Vagina (tissue), 2 donors: ENCODE results near the gene GJA3.

Experiments used
- CTCF ChIP-seq, 3 experiments: fragments of 450-650 bp in 2 of 3; fragments of 200-600 bp in 1 of 3; sonication (generic) in 1 of 3; IDR thresholded peaks; one replicate each; pipeline ENCODE4 v1.5.1; 2017 to 2019; ENCODE audit warnings: antibody characterized with exemption in 3 of 3, mild to moderate bottlenecking in 2 of 3, moderate library complexity in 2 of 3
- POLR2AphosphoS5 ChIP-seq, 2 donors: sonication (generic); formaldehyde crosslinking; IDR thresholded peaks; one replicate each; pipeline ENCODE4 v1.9.0; 2017; ENCODE audit warnings: antibody characterized with exemption in 2 of 2, mild to moderate bottlenecking in 2 of 2, low read depth in 1 of 2; ENCODE audit not compliant: insufficient read depth in 1 of 2

- TF ChIP-seq CTCF (IDR thresholded peaks at IDR 0.05) (no peak), POLR2AphosphoS5 (IDR thresholded peaks at IDR 0.05; ENCODE audit: insufficient read depth in 1 of 2, low read depth in 1 of 2) (no peak)
Observed at GRCh38 chr13:20171364-20171763, 10.5 kb upstream of the GJA3 start.
